Measurements from ENCODE around the gene ATP6V0C.
"Not testable (repeated sequence)": the region's sequence is repeated elsewhere in the genome, so short reads cannot be mapped to it uniquely, and the experiment has no call there.

- TF ChIP-seq CTCF (conservative IDR thresholded peaks at IDR 0.05); EZH2 (IDR thresholded peaks at IDR 0.05; ENCODE audit: low read depth): not testable (repeated sequence)
Observed at GRCh38 chr16:2567506-2567905, 53.8 kb downstream of the ATP6V0C start.

Data from PC-9 (cell line).